Measurements from ENCODE around the gene GLI3. TPM values are rescaled to one million over a fixed set of nuclear protein-coding genes. Genes with fewer than 3 reads are reported as not detected.

GLI3 gene
- total RNA-seq, 1 donor from 2014 or later, result 7.3 TPM

GRCh38 chr7:41912851-41913567, 324.0 kb downstream of the GLI3 start:
- DNase-seq (ENCODE audit: low read depth), result no peak
- TF ChIP-seq, protein P1, sequence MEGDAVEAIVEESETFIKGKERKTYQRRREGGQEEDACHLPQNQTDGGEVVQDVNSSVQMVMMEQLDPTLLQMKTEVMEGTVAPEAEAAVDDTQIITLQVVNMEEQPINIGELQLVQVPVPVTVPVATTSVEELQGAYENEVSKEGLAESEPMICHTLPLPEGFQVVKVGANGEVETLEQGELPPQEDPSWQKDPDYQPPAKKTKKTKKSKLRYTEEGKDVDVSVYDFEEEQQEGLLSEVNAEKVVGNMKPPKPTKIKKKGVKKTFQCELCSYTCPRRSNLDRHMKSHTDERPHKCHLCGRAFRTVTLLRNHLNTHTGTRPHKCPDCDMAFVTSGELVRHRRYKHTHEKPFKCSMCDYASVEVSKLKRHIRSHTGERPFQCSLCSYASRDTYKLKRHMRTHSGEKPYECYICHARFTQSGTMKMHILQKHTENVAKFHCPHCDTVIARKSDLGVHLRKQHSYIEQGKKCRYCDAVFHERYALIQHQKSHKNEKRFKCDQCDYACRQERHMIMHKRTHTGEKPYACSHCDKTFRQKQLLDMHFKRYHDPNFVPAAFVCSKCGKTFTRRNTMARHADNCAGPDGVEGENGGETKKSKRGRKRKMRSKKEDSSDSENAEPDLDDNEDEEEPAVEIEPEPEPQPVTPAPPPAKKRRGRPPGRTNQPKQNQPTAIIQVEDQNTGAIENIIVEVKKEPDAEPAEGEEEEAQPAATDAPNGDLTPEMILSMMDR (IDR thresholded peaks at IDR 0.05; ENCODE audit: insufficient read depth, low read length, poor library complexity, severe bottlenecking), result no peak
- Histone ChIP-seq H3K4me3 (ENCODE audit: low read depth, low read length) (no peak overlapping the region), H3K27me3 (ENCODE audit: control insufficient read depth, insufficient read depth, low read length) (no peaks in the 10 kb centered on the region), H3K36me3 (ENCODE audit: control insufficient read depth, insufficient read depth, low read length) (no peaks in the 10 kb centered on the region)

GRCh38 chr7:41912426-41912825, 324.6 kb downstream of the GLI3 start:
- Histone ChIP-seq H3K4me3 (ENCODE audit: low read depth, low read length) (no peak overlapping the region), H3K27me3 (ENCODE audit: control insufficient read depth, insufficient read depth, low read length) (no peaks in the 10 kb centered on the region), H3K36me3 (ENCODE audit: control insufficient read depth, insufficient read depth, low read length) (no peaks in the 10 kb centered on the region)
- DNase-seq (ENCODE audit: low read depth), result no peak
- TF ChIP-seq, protein P1 (IDR thresholded peaks at IDR 0.05; ENCODE audit: insufficient read depth, low read length, poor library complexity, severe bottlenecking), result no peak

DNA sequence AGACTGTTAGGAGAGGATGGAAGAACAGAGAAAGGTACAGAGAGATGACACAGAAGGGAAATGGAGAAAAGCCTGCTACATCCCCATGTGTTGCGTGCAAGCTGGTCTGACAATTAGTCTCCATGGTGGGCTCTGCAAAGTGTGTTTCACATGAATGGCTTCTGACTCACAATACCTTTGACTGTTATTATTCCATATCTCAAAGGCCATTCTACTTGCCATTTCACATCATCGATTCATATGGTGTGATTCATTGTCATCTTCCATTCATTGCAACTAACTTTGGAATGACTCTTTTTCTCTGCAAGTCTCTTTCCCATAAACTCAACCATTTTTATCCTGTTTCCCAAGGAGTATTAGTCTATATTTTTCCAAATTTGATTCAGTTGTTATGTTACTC, 325.2 kb downstream of the GLI3 start:
- DNase-seq (ENCODE audit: low read depth), result no peak
- H3K4me3 ChIP-seq (ENCODE audit: low read depth, low read length), result no peak overlapping the region
- TF ChIP-seq, protein P1 (IDR thresholded peaks at IDR 0.05; ENCODE audit: insufficient read depth, low read length, poor library complexity, severe bottlenecking), result no peak

More for the DNA sequence above, 325.2 kb downstream of the GLI3 start:
- Histone ChIP-seq H3K36me3 (ENCODE audit: control insufficient read depth, insufficient read depth, low read length) (no peaks in the 10 kb centered on the region), H3K27me3 (ENCODE audit: control insufficient read depth, insufficient read depth, low read length) (no peaks in the 10 kb centered on the region)
